Astrocyte of the spinal cord (primary cell): Measurements from ENCODE around the gene EMX2.
A peak's percentile ranks its signal among the peaks of the same experiment; 100 is the strongest.

ENCODE experiments used
- DNase-seq: peaks from one replicate; pipeline ENCODE4 v3.0.0; 2011; ENCODE audit warnings: low read depth, low spot score
- H3K4me3 ChIP-seq: 2 replicates; pipeline ENCODE4 v1.5.1; 2011; ENCODE audit warnings: low read depth, mild to moderate bottlenecking, low read length, moderate library complexity
- in situ Hi-C: cut with HindIII; loops from 2 replicates; pipeline ENCODE4 v1.10.0; 2017; ENCODE audit warnings: low sequenced_read_pairs
- TF ChIP-seq, protein P1 (sequence below): IDR thresholded peaks from 2 replicates; pipeline ENCODE4 v1.5.1; 2012; ENCODE audit warnings: low read depth, mild to moderate bottlenecking, low read length, inconsistent platforms

Gene EMX2

DNA sequence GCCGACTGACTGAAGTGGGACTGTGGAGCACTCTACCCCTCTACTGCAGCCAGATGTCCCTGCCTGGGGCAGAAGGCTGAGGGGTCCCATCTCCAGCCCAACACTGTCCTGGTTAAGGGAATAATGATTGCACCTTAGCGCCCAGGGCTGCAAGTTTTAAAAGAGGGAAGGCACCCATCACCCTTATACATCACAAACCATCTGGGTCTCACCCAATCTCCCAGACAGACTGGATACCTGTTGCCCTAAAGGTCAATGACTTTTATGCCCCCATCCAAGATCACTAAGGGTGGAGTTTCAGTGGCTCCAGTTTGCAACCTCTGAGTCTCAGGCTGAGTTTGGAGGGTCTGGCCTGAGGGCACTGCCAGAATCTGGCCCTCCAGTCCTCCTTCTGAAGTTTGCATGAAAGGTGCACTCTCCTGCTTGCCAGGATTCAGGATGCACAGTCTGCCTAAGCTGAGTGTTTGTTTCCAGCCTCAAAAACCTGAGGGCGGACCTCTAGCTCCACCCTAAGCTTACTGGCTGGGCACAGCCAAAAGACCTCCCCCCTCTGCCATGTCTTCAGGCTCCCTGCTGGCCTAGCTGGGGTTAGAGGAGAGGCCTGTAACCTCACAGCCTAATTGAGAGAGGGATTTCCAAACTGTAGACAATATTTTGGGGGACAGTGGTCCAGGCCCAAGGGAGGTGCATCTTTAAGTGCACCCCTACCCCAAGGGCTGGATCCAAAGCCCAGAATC is 2.5 kb upstream of the EMX2 start:
- DNase-seq = no peak
- TF ChIP-seq, protein P1, sequence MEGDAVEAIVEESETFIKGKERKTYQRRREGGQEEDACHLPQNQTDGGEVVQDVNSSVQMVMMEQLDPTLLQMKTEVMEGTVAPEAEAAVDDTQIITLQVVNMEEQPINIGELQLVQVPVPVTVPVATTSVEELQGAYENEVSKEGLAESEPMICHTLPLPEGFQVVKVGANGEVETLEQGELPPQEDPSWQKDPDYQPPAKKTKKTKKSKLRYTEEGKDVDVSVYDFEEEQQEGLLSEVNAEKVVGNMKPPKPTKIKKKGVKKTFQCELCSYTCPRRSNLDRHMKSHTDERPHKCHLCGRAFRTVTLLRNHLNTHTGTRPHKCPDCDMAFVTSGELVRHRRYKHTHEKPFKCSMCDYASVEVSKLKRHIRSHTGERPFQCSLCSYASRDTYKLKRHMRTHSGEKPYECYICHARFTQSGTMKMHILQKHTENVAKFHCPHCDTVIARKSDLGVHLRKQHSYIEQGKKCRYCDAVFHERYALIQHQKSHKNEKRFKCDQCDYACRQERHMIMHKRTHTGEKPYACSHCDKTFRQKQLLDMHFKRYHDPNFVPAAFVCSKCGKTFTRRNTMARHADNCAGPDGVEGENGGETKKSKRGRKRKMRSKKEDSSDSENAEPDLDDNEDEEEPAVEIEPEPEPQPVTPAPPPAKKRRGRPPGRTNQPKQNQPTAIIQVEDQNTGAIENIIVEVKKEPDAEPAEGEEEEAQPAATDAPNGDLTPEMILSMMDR = no peak
- in situ Hi-C loops = no loop called here
- H3K4me3 ChIP-seq = no peak overlapping the region

DNA sequence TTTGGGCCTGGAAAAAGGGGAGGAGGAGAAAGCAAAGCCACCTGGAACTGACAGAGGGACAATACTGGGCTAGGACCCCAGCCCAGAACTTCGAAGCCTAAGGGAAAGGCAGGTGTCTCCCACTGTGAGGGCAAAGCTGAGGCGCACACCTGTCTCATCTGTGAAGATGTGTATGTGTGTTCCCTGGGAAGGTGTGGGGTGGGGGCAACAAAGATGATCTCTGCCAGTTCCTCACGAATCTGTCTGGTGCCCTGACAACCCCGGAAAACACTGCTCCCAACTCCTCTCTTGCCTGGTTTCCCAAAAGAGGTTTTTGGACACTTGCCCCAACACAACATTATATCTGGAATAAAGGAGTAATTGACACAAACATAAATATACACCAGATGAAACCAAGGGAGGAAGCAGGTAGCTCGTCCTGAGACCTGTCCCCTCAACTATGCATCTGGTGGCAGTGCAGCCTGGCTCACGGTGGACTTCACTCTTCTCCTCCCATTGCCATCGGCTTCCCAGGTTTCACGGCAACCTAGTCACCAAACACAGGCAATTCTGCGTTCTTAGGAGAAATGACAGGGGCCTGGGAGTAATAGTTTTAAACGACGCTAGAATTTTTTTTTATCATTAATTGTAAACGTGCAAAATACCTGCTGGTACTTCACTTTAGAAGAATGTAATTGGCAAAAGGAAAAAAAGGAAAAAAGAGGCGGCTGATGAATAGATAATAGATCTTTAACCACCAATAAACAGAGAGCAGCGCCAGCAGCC is 1.7 kb upstream of the EMX2 start:
- TF ChIP-seq, protein P1 = no peak
- no peak overlapping the region for H3K4me3 ChIP-seq
- in situ Hi-C loops = no loop called here
- DNase-seq = no peak

DNA sequence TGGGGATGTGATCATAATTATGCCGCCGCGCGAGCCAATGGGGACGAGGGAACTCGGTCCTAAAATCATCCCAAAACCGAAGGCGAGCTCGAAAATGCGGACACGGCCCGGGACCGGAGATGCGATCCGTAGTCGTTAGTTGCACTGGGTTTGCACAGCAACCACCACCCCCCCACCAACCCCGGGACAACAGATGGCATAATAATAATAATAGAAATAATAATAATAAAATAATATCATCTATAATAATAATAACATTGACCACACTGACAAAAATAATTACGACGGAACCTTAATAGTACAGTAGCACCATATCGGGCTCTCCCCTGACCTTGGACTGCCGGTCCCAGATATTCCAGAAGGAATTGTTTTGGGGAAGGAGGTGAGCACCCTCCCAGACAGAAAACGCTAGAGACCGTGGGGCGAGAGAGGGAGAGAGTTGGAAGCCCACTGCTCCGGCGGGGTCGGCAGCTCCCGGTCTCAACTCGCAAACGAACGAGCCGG is 1.1 kb upstream of the EMX2 start:
- no peak overlapping the region for H3K4me3 ChIP-seq
- in situ Hi-C loops = no loop called here
- TF ChIP-seq, protein P1 = no peak
- DNase-seq = no peak

DNA sequence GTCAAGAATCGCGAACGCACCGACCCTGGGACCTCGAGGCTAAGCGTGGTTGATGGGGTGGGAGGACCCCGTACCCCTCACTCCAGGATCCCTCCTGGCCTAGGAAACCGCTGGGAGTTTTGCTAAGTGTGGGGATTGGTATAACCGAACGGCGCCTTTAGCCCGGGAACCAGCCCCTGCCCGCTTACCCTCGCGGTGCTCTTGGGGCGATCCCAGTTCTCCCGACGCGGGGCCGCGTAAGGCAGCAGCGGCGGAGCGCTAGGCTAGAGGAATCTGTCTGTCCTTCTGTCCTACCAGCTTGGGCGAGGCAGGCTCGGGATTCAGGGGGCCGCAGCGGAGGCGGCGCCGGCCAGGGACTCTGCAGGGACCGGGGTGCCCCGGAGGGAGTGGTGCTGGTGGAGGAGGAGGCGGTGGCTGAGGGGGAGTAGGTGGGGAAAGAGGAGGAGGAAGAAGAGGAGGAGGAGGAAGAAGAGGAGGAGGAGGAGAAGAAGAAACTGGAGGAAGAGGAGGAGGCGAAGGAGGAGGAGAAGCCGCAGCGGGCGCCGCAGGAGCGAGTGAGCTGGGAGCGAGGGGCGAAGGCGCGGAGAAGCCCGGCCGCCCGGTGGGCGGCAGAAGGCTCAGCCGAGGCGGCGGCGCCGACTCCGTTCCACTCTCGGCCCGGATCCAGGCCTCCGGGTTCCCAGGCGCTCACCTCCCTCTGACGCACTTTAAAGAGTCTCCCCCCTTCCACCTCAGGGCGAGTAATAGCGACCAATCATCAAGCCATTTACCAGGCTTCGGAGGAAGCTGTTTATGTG is 439 bp upstream of the EMX2 start:
- no peak overlapping the region for H3K4me3 ChIP-seq
- TF ChIP-seq, protein P1 = no peak
- peak; percentile 23 for DNase-seq
- in situ Hi-C loops = no loop called here

DNA sequence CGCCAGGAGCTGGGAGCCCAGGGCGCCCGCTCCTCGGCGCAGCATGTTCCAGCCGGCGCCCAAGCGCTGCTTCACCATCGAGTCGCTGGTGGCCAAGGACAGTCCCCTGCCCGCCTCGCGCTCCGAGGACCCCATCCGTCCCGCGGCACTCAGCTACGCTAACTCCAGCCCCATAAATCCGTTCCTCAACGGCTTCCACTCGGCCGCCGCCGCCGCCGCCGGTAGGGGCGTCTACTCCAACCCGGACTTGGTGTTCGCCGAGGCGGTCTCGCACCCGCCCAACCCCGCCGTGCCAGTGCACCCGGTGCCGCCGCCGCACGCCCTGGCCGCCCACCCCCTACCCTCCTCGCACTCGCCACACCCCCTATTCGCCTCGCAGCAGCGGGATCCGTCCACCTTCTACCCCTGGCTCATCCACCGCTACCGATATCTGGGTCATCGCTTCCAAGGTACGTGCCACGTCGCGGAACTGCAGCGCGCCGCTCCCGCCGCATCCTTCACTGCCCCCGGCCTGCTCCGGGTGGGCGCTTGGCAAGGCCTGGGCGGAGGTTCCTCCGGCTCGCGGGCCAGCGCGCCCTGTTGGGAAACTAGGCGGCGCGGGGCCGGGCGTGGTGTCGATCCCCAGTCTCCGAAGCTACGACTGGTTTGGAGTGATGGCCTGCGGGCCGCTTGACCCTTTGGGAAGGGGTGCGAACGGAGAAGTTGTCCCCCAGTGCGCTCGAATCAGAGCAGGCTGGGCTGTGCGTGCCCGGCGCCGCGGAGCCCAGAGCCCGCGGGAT is 868 bp downstream of the EMX2 start:
- in situ Hi-C loops = no loop called here
- DNase-seq = no peak
- TF ChIP-seq, protein P1 = no peak
- H3K4me3 ChIP-seq = no peak overlapping the region
